ENCODE data around the gene RTN4R.

GRCh38 chr22:20201837-20202392 is 66.2 kb downstream of the RTN4R start:
- TF ChIP-seq CTCF (IDR thresholded peaks at IDR 0.05) (no peak), MEF2A (IDR thresholded peaks at IDR 0.05; ENCODE audit: borderline replicate concordance, low read depth) (no peak), MXI1 (IDR thresholded peaks at IDR 0.05; ENCODE audit: low read depth, low read length) (no peak)
